HG02970 (cell line): ENCODE measurements around the gene CTNNA2.
A peak's percentile ranks its signal among the peaks of the same experiment; 100 is the strongest.

Experiments used
- ATAC-seq: cut with Tn5 transposase; IDR thresholded peaks from one replicate; pipeline ENCODE4 v1.9.1; 2021; ENCODE audit warnings: mild to moderate bottlenecking, moderate library complexity, moderate number of reproducible peaks; ENCODE audit not compliant: unreplicated experiment, low FRiP score

CTNNA2 gene

GRCh38 chr2:79512442-79513401, at the start of gene CTNNA2:
Gene CTNNA2, plus strand, starts transcription at chr2:79513051.
- peak; percentile 66 for ATAC-seq

- no peak for ATAC-seq
Observed at GRCh38 chr2:79487399-79487798, 25.5 kb upstream of the CTNNA2 start.

GRCh38 chr2:79511320-79511951, 1.4 kb upstream of the CTNNA2 start:
- ATAC-seq = no peak

- no peak for ATAC-seq
Observed at GRCh38 chr2:79513711-79514110, 860 bp downstream of the CTNNA2 start.

- ATAC-seq = no peak
Observed at GRCh38 chr2:79529636-79530035, 16.8 kb downstream of the CTNNA2 start.

GRCh38 chr2:79530443-79530842, 17.6 kb downstream of the CTNNA2 start:
- ATAC-seq = no peak

GRCh38 chr2:79547568-79547967, 34.7 kb downstream of the CTNNA2 start:
- ATAC-seq = no peak

- ATAC-seq = no peak
Observed at GRCh38 chr2:79552653-79553052, 39.8 kb downstream of the CTNNA2 start.

GRCh38 chr2:79554899-79555298, 42.0 kb downstream of the CTNNA2 start:
- ATAC-seq = no peak

GRCh38 chr2:79564065-79564464, 51.2 kb downstream of the CTNNA2 start:
- no peak for ATAC-seq

- no peak for ATAC-seq
Observed at GRCh38 chr2:79569048-79569447, 56.2 kb downstream of the CTNNA2 start.

GRCh38 chr2:79573895-79574674, 61.2 kb downstream of the CTNNA2 start:
- ATAC-seq = no peak

GRCh38 chr2:79576451-79576850, 63.6 kb downstream of the CTNNA2 start:
- no peak for ATAC-seq

GRCh38 chr2:79578952-79579351, 66.1 kb downstream of the CTNNA2 start:
- no peak for ATAC-seq

- ATAC-seq = no peak
Observed at GRCh38 chr2:79580175-79580574, 67.3 kb downstream of the CTNNA2 start.

- no peak for ATAC-seq
Observed at GRCh38 chr2:79585701-79586433, 73.0 kb downstream of the CTNNA2 start.

- no peak for ATAC-seq
Observed at GRCh38 chr2:79591281-79591680, 78.4 kb downstream of the CTNNA2 start.

- no peak for ATAC-seq
Observed at GRCh38 chr2:79593237-79593867, 80.5 kb downstream of the CTNNA2 start.

GRCh38 chr2:79596403-79596802, 83.6 kb downstream of the CTNNA2 start:
- ATAC-seq = no peak

- no peak for ATAC-seq
Observed at GRCh38 chr2:79604748-79605147, 91.9 kb downstream of the CTNNA2 start.
